Measurements from ENCODE around the gene ZGLP1. TPM values are rescaled to one million over a fixed set of nuclear protein-coding genes. Genes with fewer than 3 reads are reported as not detected.
"Not testable (repeated sequence)": the region's sequence is repeated elsewhere in the genome, so short reads cannot be mapped to it uniquely, and the experiment has no call there.

Gene ZGLP1
- total RNA-seq, 2 donors from 2014 or later = 2.2 to 3.7 TPM

DNA sequence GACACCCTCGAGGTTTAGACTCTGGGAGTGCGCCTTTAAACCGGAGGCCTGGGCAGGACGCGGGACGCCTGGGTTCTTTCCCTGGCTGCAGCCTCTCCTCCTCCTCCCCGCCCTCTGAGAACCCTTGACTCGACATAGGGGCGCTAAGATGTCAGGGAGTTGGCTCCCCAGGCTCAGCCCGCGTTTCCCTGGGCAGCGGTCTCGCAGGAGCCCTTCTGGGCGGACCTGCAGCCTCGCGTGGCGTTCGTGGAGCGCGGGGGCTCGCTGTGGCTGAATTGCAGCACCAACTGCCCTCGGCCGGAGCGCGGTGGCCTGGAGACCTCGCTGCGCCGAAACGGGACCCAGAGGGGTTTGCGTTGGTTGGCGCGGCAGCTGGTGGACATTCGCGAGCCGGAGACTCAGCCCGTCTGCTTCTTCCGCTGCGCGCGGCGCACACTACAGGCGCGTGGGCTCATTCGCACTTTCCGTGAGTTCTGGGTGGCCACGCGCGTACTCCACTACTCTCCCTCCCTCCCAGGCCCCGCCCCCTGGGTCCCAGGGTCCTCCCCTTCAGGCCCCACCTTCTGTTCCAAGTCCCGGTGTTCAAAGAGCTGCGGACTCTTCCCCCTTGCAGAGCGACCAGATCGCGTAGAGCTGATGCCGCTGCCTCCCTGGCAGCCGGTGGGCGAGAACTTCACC lies 18.6 kb downstream of the ZGLP1 start:
- ATAC-seq (peak in 1 of 2 donors; percentile 25), DNase-seq (ENCODE audit: low spot score in 2 of 2) (peak in 1 of 2 donors; percentile 63)
- H3K9me3 Mint-ChIP-seq = no peaks in the 10 kb centered on the region
- no peak overlapping the region for H3K27ac Mint-ChIP-seq
- H3K36me3 Mint-ChIP-seq = peaks cover 14% of the 10 kb centered on the region in 2 donors

GRCh38 chr19:10290357-10290875 lies 19.2 kb downstream of the ZGLP1 start:
- Mint-ChIP-seq H3K9me3 (no peaks in the 10 kb centered on the region), H3K36me3 (peaks cover 13 to 14% of the 10 kb centered on the region in 2 donors), H3K27ac (no peak overlapping the region)
- ATAC-seq (no peak), DNase-seq (ENCODE audit: low spot score in 2 of 2) (peak in 1 of 2 donors; percentile 27)

DNA sequence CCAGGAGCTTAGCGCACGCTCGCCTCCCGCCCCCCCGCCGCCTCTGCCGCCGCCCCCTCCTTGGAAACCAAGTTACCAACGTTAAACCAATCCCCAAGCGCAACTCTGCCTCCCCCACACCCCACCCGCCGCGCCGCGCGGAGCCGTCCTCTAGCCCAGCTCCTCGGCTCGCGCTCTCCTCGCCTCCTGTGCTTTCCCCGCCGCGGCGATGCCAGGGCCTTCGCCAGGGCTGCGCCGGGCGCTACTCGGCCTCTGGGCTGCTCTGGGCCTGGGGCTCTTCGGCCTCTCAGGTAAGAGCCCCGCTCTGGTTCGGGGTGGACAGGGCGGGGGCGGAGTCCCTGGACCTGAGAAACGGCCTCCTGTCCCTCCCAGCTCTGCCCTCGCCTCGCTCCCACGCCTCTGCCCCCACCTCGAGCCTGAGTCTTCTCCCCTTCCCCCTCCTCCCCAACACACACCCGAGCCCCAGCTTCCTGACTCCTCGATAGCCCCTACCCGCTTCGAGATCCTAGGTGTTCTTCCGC lies 19.7 kb downstream of the ZGLP1 start, which contains the start of gene ICAM5:
ICAM5 (plus strand) TSS at position 117 of the 521 bp plus-strand sequence; CDS start at position 209, 92 bp downstream.
- DNase-seq (ENCODE audit: low spot score in 2 of 2) = peak in 1 of 2 donors; percentile 47
- Mint-ChIP-seq H3K36me3 (peaks cover 14 to 17% of the 10 kb centered on the region in 2 donors), H3K9me3 (no peaks in the 10 kb centered on the region), H3K27ac (peak within 1 kb of the TSS in 1 of 2 donors; percentile 55)
- ATAC-seq = peak in 1 of 2 donors; percentile 11

DNA sequence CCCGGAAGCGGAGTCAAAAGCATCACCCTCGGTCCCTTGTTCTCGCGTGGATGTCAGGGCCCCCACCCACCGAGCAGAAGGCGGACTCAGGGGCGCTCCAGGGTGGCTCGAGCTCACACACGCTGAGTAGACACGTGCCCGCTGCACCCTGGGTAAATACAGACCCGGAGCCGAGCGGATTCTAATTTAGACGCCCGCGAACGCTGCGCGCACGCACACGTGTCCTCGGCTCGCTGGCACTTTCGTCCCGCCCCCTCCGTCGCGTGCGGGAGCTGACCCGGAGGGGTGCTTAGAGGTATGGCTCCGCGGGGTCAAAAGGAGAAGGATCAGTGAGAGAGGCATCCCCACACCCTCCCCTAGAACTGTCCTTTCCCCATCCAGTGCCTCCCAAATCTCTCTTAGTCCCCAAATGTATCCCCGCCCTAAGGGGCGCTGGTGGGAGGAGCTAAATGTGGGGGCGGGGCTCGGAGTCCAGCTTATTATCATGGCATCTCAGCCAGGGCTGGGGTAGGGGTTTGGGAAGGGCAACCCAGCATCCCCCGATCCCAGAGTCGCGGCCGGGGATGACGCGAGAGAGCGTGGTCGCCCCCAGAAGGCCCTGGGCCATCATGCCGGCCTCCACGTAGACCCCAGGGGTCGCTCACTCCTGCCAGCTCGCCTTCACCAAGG lies 20.3 kb downstream of the ZGLP1 start:
- peak; percentile 35 to 39 for ATAC-seq
- Mint-ChIP-seq H3K27ac (peak overlapping the region in 1 of 2 donors; percentile 55), H3K36me3 (peaks cover 10 to 20% of the 10 kb centered on the region in 2 donors), H3K9me3 (no peaks in the 10 kb centered on the region)
- peak in 1 of 2 donors; percentile 69 for DNase-seq (ENCODE audit: low spot score in 2 of 2)

- H3K9me3 Mint-ChIP-seq = no peaks in the 10 kb centered on the region
- DNase-seq (ENCODE audit: low spot score in 2 of 2) = peak in 1 of 2 donors; percentile 56
- peak; percentile 13 to 47 for ATAC-seq
- H3K27ac Mint-ChIP-seq = peak overlapping the region in 1 of 2 donors; percentile 55
- H3K36me3 Mint-ChIP-seq = peaks cover 10 to 20% of the 10 kb centered on the region in 2 donors
These were observed 20.9 kb downstream of the ZGLP1 start for GRCh38 chr19:10288662-10289166.

GRCh38 chr19:10286803-10287737 lies 22.5 kb downstream of the ZGLP1 start, which contains the start of gene ICAM4:
ICAM4 (plus strand) TSS chr19:10286955; CDS start chr19:10287013, 58 bp downstream.
- Mint-ChIP-seq H3K36me3 (peaks cover 8 to 12% of the 10 kb centered on the region in 2 donors), H3K9me3 (no peaks in the 10 kb centered on the region), H3K27ac (peak within 1 kb of the TSS in 1 of 2 donors; percentile 50)
- ATAC-seq (peak; percentile 22 to 37), DNase-seq (ENCODE audit: low spot score in 2 of 2) (peak in 1 of 2 donors; percentile 42)

DNA sequence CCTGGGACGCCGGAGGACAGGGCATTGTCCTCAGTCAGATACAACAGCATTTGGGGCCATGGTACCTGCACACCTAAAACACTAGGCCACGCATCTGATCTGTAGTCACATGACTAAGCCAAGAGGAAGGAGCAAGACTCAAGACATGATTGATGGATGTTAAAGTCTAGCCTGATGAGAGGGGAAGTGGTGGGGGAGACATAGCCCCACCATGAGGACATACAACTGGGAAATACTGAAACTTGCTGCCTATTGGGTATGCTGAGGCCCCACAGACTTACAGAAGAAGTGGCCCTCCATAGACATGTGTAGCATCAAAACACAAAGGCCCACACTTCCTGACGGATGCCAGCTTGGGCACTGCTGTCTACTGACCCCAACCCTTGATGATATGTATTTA lies 24.2 kb downstream of the ZGLP1 start:
- Mint-ChIP-seq H3K36me3 (peaks cover 4 to 12% of the 10 kb centered on the region in 2 donors), H3K9me3 (no peaks in the 10 kb centered on the region), H3K27ac (no peak overlapping the region)
- no peak for DNase-seq (ENCODE audit: low spot score in 2 of 2)
- no peak for ATAC-seq

DNA sequence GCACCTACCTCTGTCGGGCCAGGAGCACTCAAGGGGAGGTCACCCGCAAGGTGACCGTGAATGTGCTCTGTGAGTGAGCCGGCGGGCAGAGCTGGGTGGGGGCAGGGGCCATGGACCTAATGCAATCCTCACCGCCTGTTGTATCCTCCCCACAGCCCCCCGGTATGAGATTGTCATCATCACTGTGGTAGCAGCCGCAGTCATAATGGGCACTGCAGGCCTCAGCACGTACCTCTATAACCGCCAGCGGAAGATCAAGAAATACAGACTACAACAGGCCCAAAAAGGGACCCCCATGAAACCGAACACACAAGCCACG lies 24.7 kb downstream of the ZGLP1 start:
- DNase-seq (ENCODE audit: low spot score in 2 of 2) (no peak), ATAC-seq (no peak)
- H3K9me3 Mint-ChIP-seq = no peaks in the 10 kb centered on the region
- H3K27ac Mint-ChIP-seq = no peak overlapping the region
- H3K36me3 Mint-ChIP-seq = peaks cover 4 to 15% of the 10 kb centered on the region in 2 donors

DNA sequence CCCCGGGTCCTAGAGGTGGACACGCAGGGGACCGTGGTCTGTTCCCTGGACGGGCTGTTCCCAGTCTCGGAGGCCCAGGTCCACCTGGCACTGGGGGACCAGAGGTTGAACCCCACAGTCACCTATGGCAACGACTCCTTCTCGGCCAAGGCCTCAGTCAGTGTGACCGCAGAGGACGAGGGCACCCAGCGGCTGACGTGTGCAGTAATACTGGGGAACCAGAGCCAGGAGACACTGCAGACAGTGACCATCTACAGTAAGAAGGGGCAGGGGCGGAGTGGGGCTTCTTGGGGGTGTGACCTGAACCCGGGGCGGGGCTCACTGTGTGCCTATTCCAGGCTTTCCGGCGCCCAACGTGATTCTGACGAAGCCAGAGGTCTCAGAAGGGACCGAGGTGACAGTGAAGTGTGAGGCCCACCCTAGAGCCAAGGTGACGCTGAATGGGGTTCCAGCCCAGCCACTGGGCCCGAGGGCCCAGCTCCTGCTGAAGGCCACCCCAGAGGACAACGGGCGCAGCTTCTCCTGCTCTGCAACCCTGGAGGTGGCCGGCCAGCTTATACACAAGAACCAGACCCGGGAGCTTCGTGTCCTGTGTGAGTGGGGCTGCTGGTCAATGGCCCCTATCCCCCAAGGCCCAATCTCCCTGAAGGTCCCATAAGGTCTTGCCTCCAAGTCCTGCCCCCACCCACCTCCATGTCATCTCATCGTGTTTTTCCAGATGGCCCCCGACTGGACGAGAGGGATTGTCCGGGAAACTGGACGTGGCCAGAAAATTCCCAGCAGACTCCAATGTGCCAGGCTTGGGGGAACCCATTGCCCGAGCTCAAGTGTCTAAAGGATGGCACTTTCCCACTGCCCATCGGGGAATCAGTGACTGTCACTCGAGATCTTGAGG lies 25.3 kb downstream of the ZGLP1 start:
- Mint-ChIP-seq H3K9me3 (no peaks in the 10 kb centered on the region), H3K36me3 (peaks cover 4 to 19% of the 10 kb centered on the region in 2 donors), H3K27ac (no peak overlapping the region)
- DNase-seq (ENCODE audit: low spot score in 2 of 2) = no peak
- no peak for ATAC-seq

DNA sequence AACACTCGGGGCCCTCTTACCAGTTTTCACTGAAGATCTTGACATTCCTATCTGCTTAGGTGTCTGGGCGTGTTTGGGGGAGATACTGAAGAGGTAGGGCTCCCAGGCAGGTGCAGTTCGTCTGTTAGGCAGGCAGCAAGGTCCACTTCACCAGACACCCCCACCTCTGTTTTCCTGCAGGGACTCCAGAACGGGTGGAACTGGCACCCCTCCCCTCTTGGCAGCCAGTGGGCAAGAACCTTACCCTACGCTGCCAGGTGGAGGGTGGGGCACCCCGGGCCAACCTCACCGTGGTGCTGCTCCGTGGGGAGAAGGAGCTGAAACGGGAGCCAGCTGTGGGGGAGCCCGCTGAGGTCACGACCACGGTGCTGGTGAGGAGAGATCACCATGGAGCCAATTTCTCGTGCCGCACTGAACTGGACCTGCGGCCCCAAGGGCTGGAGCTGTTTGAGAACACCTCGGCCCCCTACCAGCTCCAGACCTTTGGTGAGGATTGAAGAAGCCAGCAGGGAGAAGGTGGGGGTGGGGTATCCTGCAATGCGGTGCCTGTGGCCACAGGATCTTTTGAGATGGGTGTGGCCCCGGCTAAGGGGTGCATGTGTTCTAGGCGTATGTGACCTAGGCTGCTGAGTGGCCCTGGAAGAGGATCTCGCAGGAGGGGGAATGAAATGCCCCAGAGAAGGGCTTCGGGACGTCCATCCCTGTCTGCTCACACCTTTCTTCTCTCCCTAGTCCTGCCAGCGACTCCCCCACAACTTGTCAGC lies 26.1 kb downstream of the ZGLP1 start:
- no peak for ATAC-seq
- no peak for DNase-seq (ENCODE audit: low spot score in 2 of 2)
- peaks cover 4 to 25% of the 10 kb centered on the region in 2 donors for H3K36me3 Mint-ChIP-seq
- no peak overlapping the region for H3K27ac Mint-ChIP-seq
- no peaks in the 10 kb centered on the region for H3K9me3 Mint-ChIP-seq

DNA sequence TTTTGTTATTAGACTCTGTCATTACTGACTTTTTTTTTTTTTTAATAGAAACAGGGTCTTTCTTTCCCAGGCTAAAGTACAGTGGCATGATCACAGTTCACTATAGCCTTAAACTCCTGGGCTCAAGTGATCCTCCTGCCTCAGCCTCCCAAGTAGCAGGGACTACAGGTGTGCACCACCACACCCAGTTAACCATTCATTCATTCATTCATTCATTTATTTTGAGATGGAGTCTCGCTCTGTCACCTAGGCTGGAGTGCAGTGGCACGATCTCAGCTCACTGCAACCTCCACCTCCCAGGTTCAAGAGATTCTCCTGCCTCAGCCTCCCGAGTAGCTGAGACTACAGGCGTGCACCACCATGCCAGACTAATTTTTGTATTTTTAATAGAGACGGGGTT lies 27.6 kb downstream of the ZGLP1 start:
- peaks cover 0 to 25% of the 10 kb centered on the region in 2 donors for H3K36me3 Mint-ChIP-seq
- not testable (repeated sequence) for DNase-seq (ENCODE audit: low spot score in 2 of 2); H3K27ac Mint-ChIP-seq; ATAC-seq; H3K9me3 Mint-ChIP-seq

GRCh38 chr19:10279737-10280442 lies 29.7 kb downstream of the ZGLP1 start:
- ATAC-seq (no peak), DNase-seq (ENCODE audit: low spot score in 2 of 2) (no peak)
- Mint-ChIP-seq H3K9me3 (no peaks in the 10 kb centered on the region), H3K27ac (peak overlapping the region in 1 of 2 donors; percentile 6), H3K36me3 (peaks cover 0 to 16% of the 10 kb centered on the region in 2 donors)

- no peaks in the 10 kb centered on the region for H3K9me3 Mint-ChIP-seq
- H3K36me3 Mint-ChIP-seq = peaks cover 0 to 22% of the 10 kb centered on the region in 2 donors
- DNase-seq (ENCODE audit: low spot score in 2 of 2) (no peak), ATAC-seq (no peak)
- no peak overlapping the region for H3K27ac Mint-ChIP-seq
These were observed 30.7 kb downstream of the ZGLP1 start for GRCh38 chr19:10278935-10279334.

All from activated naive CD4-positive, alpha-beta T cell treated with anti-CD3 and anti-CD28 coated beads, Interleukin-2, amount 50 U/mL, for 72 hours (primary cell).